GM12878 (cell line): ENCODE results near the gene TSPAN16.

Source experiments
- ATF7 ChIP-seq: fragments of 450-650 bp; IDR thresholded peaks from 2 replicates; pipeline ENCODE4 v1.6.1; 2016; ENCODE audit warnings: low read depth, mild to moderate bottlenecking
- BRCA1 ChIP-seq: IDR thresholded peaks from 2 replicates; pipeline ENCODE4 v1.6.1; 2011; ENCODE audit warnings: low read depth, low read length, improper control_type of control experiment
- CBFB ChIP-seq: IDR thresholded peaks from 2 replicates; pipeline ENCODE4 v1.6.1; 2016; ENCODE audit warnings: antibody characterized with exemption, low read depth
- CHD1 ChIP-seq: IDR thresholded peaks from 2 replicates; pipeline ENCODE4 v1.6.1; 2012; ENCODE audit warnings: low read depth, low read length, improper control_type of control experiment
- CREM ChIP-seq: IDR thresholded peaks from 2 replicates; pipeline ENCODE4 v1.6.1; 2014; ENCODE audit warnings: antibody characterized with exemption, low read depth
- CTCF ChIP-seq, 3 experiments: IDR thresholded peaks in 2 of 3; conservative IDR thresholded peaks in 1 of 3; 2 replicates each; pipeline ENCODE4 v1.5.1; 2011; ENCODE audit warnings: low read depth in 3 of 3, low read length in 3 of 3, mild to moderate bottlenecking in 3 of 3, control low read depth in 2 of 3, moderate library complexity in 2 of 3, inconsistent platforms in 1 of 3, mixed read lengths in 1 of 3; ENCODE audit not compliant: control insufficient read depth in 2 of 3, insufficient read depth in 1 of 3; ENCODE audit errors: extremely low read depth in 1 of 3
- EP300 ChIP-seq, 2 experiments: fragments of 150-350 bp in 1 of 2; IDR thresholded peaks; 2 replicates each; pipeline ENCODE4 v1.6.1; 2011 to 2012; ENCODE audit warnings: low read depth in 2 of 2, low read length in 2 of 2, borderline replicate concordance in 1 of 2, improper control_type of control experiment in 1 of 2, inconsistent platforms in 1 of 2; ENCODE audit not compliant: control insufficient read depth in 1 of 2
- EZH2 ChIP-seq: IDR thresholded peaks from 2 replicates; pipeline ENCODE4 v1.6.1; 2012; ENCODE audit warnings: low read depth, mild to moderate bottlenecking, control low read depth, inconsistent platforms, low read length, borderline replicate concordance; ENCODE audit not compliant: control insufficient read depth
- PAX8 ChIP-seq: fragments of 450-650 bp; IDR thresholded peaks from 2 replicates; pipeline ENCODE4 v1.6.1; 2017; ENCODE audit warnings: mild to moderate bottlenecking, moderate library complexity
- REST ChIP-seq: IDR thresholded peaks from 2 replicates; pipeline ENCODE4 v1.6.1; 2012; ENCODE audit warnings: mild to moderate bottlenecking, low read depth, low read length

DNA sequence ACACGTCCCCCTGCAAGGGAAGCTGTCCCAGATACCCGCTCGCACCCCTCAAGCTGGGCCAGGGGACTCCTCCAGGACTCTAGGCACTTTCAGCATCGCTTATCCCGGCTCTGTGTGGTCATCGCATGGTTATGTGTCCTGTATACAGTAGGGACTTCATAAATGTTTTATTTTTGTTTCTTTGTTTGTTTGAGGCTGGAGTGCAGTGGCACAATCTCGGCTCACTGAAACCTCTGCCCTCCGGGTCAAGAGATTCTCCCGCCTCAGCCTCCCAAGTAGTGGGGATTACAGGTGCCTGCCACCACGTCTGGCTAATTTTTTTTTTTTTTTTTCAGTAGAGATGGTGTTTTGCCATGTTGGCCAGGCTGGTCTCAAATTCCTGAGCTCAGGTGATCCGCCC is 49.0 kb upstream of the TSPAN16 start:
- no peak for TF ChIP-seq EP300 (IDR thresholded peaks at IDR 0.05; ENCODE audit: borderline replicate concordance in 1 of 2, control insufficient read depth in 1 of 2, low read depth in 2 of 2, low read length in 2 of 2)
- no peak for TF ChIP-seq EZH2
- TF ChIP-seq REST, result no peak
- no peak for TF ChIP-seq CHD1
- TF ChIP-seq CTCF (IDR thresholded peaks at IDR 0.05 in 2 of 3, conservative IDR thresholded peaks at IDR 0.05 in 1 of 3; ENCODE audit: control insufficient read depth in 2 of 3, extremely low read depth in 1 of 3, insufficient read depth in 1 of 3, low read depth in 3 of 3, low read length in 3 of 3), result no peak
- no peak for TF ChIP-seq PAX8
- no peak for TF ChIP-seq ATF7
- no peak for TF ChIP-seq CREM
- no peak for TF ChIP-seq CBFB
- no peak for TF ChIP-seq BRCA1
